Measurements from ENCODE around the gene CREB5. TPM values are rescaled to one million over a fixed set of nuclear protein-coding genes. Genes with fewer than 3 reads are reported as not detected.

The CREB5 gene
- total RNA-seq, 1 donor from 2014 or later, result 13.6 TPM

GRCh38 chr7:28669330-28669729 lies 257.0 kb downstream of the CREB5 start:
- H3K27ac Mint-ChIP-seq, result no peak overlapping the region
- H3K4me1 Mint-ChIP-seq, result peaks cover 29% of the 10 kb centered on the region
- H3K36me3 Mint-ChIP-seq, result no peaks in the 10 kb centered on the region
- no peak for DNase-seq (ENCODE audit: low spot score in 2 of 2, unreplicated experiment in 2 of 2)
- no peak for TF ChIP-seq CTCF (IDR thresholded peaks at IDR 0.05; ENCODE audit: unreplicated experiment)
- no peaks in the 10 kb centered on the region for H3K9me3 Mint-ChIP-seq
- H3K27me3 Mint-ChIP-seq (ENCODE audit: low read depth), result peaks cover 2% of the 10 kb centered on the region
- no peak overlapping the region for H3K4me3 Mint-ChIP-seq

- Mint-ChIP-seq H3K27ac (no peak overlapping the region), H3K9me3 (no peaks in the 10 kb centered on the region), H3K4me1 (peaks cover 26% of the 10 kb centered on the region), H3K27me3 (ENCODE audit: low read depth) (no peaks in the 10 kb centered on the region), H3K4me3 (no peak overlapping the region), H3K36me3 (no peaks in the 10 kb centered on the region)
- no peak for DNase-seq (ENCODE audit: low spot score in 2 of 2, unreplicated experiment in 2 of 2)
- TF ChIP-seq CTCF (IDR thresholded peaks at IDR 0.05; ENCODE audit: unreplicated experiment), result no peak
Measured at GRCh38 chr7:28671526-28671925, 259.2 kb downstream of the CREB5 start.

- DNase-seq (ENCODE audit: low spot score in 2 of 2, unreplicated experiment in 2 of 2), result no peak
- Mint-ChIP-seq H3K9me3 (no peaks in the 10 kb centered on the region), H3K27me3 (ENCODE audit: low read depth) (no peaks in the 10 kb centered on the region), H3K4me3 (no peak overlapping the region), H3K36me3 (no peaks in the 10 kb centered on the region), H3K27ac (peak overlapping the region; percentile 87), H3K4me1 (peaks cover 26% of the 10 kb centered on the region)
- TF ChIP-seq CTCF (IDR thresholded peaks at IDR 0.05; ENCODE audit: unreplicated experiment), result no peak
Measured at GRCh38 chr7:28672397-28672797, 260.1 kb downstream of the CREB5 start.

GRCh38 chr7:28674359-28674782 lies 262.1 kb downstream of the CREB5 start:
- H3K9me3 Mint-ChIP-seq, result no peaks in the 10 kb centered on the region
- H3K27me3 Mint-ChIP-seq (ENCODE audit: low read depth), result no peaks in the 10 kb centered on the region
- TF ChIP-seq CTCF (IDR thresholded peaks at IDR 0.05; ENCODE audit: unreplicated experiment), result no peak
- no peaks in the 10 kb centered on the region for H3K36me3 Mint-ChIP-seq
- no peak for DNase-seq (ENCODE audit: low spot score in 2 of 2, unreplicated experiment in 2 of 2)
- no peak overlapping the region for H3K27ac Mint-ChIP-seq
- H3K4me1 Mint-ChIP-seq, result peaks cover 34% of the 10 kb centered on the region
- H3K4me3 Mint-ChIP-seq, result no peak overlapping the region

GRCh38 chr7:28675429-28675828 lies 263.1 kb downstream of the CREB5 start:
- peaks cover 36% of the 10 kb centered on the region for H3K4me1 Mint-ChIP-seq
- no peaks in the 10 kb centered on the region for H3K36me3 Mint-ChIP-seq
- no peak for DNase-seq (ENCODE audit: low spot score in 2 of 2, unreplicated experiment in 2 of 2)
- no peaks in the 10 kb centered on the region for H3K27me3 Mint-ChIP-seq (ENCODE audit: low read depth)
- H3K4me3 Mint-ChIP-seq, result no peak overlapping the region
- no peaks in the 10 kb centered on the region for H3K9me3 Mint-ChIP-seq
- TF ChIP-seq CTCF (IDR thresholded peaks at IDR 0.05; ENCODE audit: unreplicated experiment), result no peak
- no peak overlapping the region for H3K27ac Mint-ChIP-seq

- DNase-seq (ENCODE audit: low spot score in 2 of 2, unreplicated experiment in 2 of 2), result no peak
- Mint-ChIP-seq H3K27ac (no peak overlapping the region), H3K4me1 (peaks cover 28% of the 10 kb centered on the region), H3K36me3 (no peaks in the 10 kb centered on the region), H3K9me3 (no peaks in the 10 kb centered on the region), H3K27me3 (ENCODE audit: low read depth) (no peaks in the 10 kb centered on the region), H3K4me3 (no peak overlapping the region)
- TF ChIP-seq CTCF (IDR thresholded peaks at IDR 0.05; ENCODE audit: unreplicated experiment), result no peak
Measured at GRCh38 chr7:28677668-28678067, 265.4 kb downstream of the CREB5 start.

Measured in mesothelial cell of epicardium (in vitro differentiated cells).